K562 (cell line): Measurements from ENCODE around the gene HBQ1. TPM values are rescaled to one million over a fixed set of nuclear protein-coding genes. Genes with fewer than 3 reads are reported as not detected.

Experiments
- ATF7 ChIP-seq: fragments of 450-650 bp; IDR thresholded peaks from 2 replicates; pipeline ENCODE4 v1.7.1; 2014; ENCODE audit warnings: mild to moderate bottlenecking, moderate library complexity
- CEBPG ChIP-seq, 3 experiments: fragments of 200-800 bp in 1 of 3; sonication (Bioruptor generic) in 1 of 3; sonication (generic) in 1 of 3; formaldehyde crosslinking in 1 of 3; IDR thresholded peaks in 2 of 3; conservative IDR thresholded peaks in 1 of 3; 2 replicates each; pipeline versions ENCODE4 v1.6.1 to v1.8.0; 2016 to 2022; ENCODE audit warnings: missing compliant biosample characterization in 2 of 3, missing genetic modification characterization in 2 of 3, mild to moderate bottlenecking in 1 of 3, missing genetic modification reagents in 1 of 3
- E2F5 ChIP-seq: sonication (generic); formaldehyde crosslinking; IDR thresholded peaks from 2 replicates; pipeline ENCODE4 v1.8.0; 2022; ENCODE audit warnings: mild to moderate bottlenecking, missing genetic modification reagents
- EP300 ChIP-seq: IDR thresholded peaks from 2 replicates; pipeline ENCODE4 v1.6.1; 2012; ENCODE audit warnings: low read length, improper control_type of control experiment
- JUNB ChIP-seq: fragments of 450-650 bp; formaldehyde crosslinking; conservative IDR thresholded peaks from 2 replicates; pipeline ENCODE4 v1.4.0; 2020; ENCODE audit warnings: mild to moderate bottlenecking
- KDM2B ChIP-seq: fragments of 250-450 bp; sonication (Bioruptor Pico); IDR thresholded peaks from 2 replicates; pipeline ENCODE4 v1.8.0; 2021; ENCODE audit warnings: mild to moderate bottlenecking, moderate library complexity
- L3MBTL2 ChIP-seq: fragments of 450-650 bp; IDR thresholded peaks from 2 replicates; pipeline ENCODE4 v1.6.1; 2016; ENCODE audit warnings: mild to moderate bottlenecking, moderate library complexity
- LARP7 ChIP-seq: fragments of 450-650 bp; IDR thresholded peaks from 2 replicates; pipeline ENCODE4 v1.6.1; 2016
- MAZ ChIP-seq, 2 experiments: fragments of 450-650 bp in 1 of 2; sonication (generic) in 1 of 2; formaldehyde crosslinking; IDR thresholded peaks in 1 of 2; conservative IDR thresholded peaks in 1 of 2; 2 replicates each; pipeline versions ENCODE4 v1.4.0 to v1.5.0; 2020; ENCODE audit warnings: mild to moderate bottlenecking in 1 of 2, missing genetic modification reagents in 1 of 2
- MEF2A ChIP-seq: IDR thresholded peaks from 2 replicates; pipeline ENCODE4 v1.6.1; 2011; ENCODE audit warnings: low read depth, mild to moderate bottlenecking, low read length, moderate library complexity; ENCODE audit not compliant: control insufficient read depth
- NEUROD1 ChIP-seq: fragments of 150-350 bp; IDR thresholded peaks from 2 replicates; pipeline ENCODE4 v1.6.1; 2014; ENCODE audit warnings: borderline replicate concordance, low read length, low read depth; ENCODE audit not compliant: partially characterized antibody
- NFXL1 ChIP-seq: fragments of 450-650 bp; formaldehyde crosslinking; IDR thresholded peaks from 2 replicates; pipeline ENCODE4 v1.4.0; 2021; ENCODE audit warnings: mild to moderate bottlenecking
- PHF20 ChIP-seq: fragments of 450-650 bp; IDR thresholded peaks from 2 replicates; pipeline ENCODE4 v1.6.1; 2018; ENCODE audit not compliant: partially characterized antibody
- PHF21A ChIP-seq: fragments of 450-650 bp; IDR thresholded peaks from 2 replicates; pipeline ENCODE4 v1.6.1; 2017; ENCODE audit warnings: low read depth, borderline replicate concordance
- RREB1 ChIP-seq: fragments of 250-450 bp; sonication (Bioruptor Pico); IDR thresholded peaks from 2 replicates; pipeline ENCODE4 v1.4.0; 2020
- RUNX1 ChIP-seq: sonication (generic); IDR thresholded peaks from 2 replicates; pipeline ENCODE4 v1.6.1; 2016; ENCODE audit warnings: antibody characterized with exemption, low read depth
- SLC30A9 ChIP-seq: fragments of 250-450 bp; sonication (Bioruptor Pico); IDR thresholded peaks from 2 replicates; pipeline ENCODE4 v1.8.0; 2022; ENCODE audit warnings: mild to moderate bottlenecking, moderate library complexity
- SMAD4 ChIP-seq: fragments of 250-450 bp; sonication (Bioruptor Pico); conservative IDR thresholded peaks from 2 replicates; pipeline ENCODE4 v1.8.0; 2021; ENCODE audit warnings: inconsistent platforms, mild to moderate bottlenecking, moderate library complexity
- TAF15 ChIP-seq: fragments of 200-400 bp; formaldehyde crosslinking; IDR thresholded peaks from 2 replicates; pipeline ENCODE4 v1.6.1; 2017; ENCODE audit warnings: mild to moderate bottlenecking, low read depth, low read length, moderate library complexity
- XRCC5 ChIP-seq: fragments of 200-400 bp; formaldehyde crosslinking; IDR thresholded peaks from 2 replicates; pipeline ENCODE4 v1.6.1; 2017; ENCODE audit warnings: low read depth, mild to moderate bottlenecking, low read length
- ZFX ChIP-seq: sonication (generic); formaldehyde crosslinking; IDR thresholded peaks from 2 replicates; pipeline ENCODE4 v1.8.0; 2022; ENCODE audit warnings: mild to moderate bottlenecking, missing genetic modification reagents, moderate library complexity
- ZNF76 ChIP-seq: fragments of 250-450 bp; sonication (Bioruptor Pico); IDR thresholded peaks from 2 replicates; pipeline ENCODE4 v1.4.0; 2020; ENCODE audit warnings: mild to moderate bottlenecking, moderate library complexity, borderline replicate concordance
- ZNF780A ChIP-seq: fragments of 250-450 bp; sonication (Bioruptor Pico); IDR thresholded peaks from 2 replicates; pipeline ENCODE4 v1.5.0; 2021; ENCODE audit warnings: mild to moderate bottlenecking
- polyA plus RNA-seq, 8 experiments: library from polyadenylated mRNA; depleted of rRNA in 4 of 8; stranded (reverse) in 5 of 8; unstranded in 3 of 8; fragments of >200 nt; fragmentation: Nextera tagmentation in 2 of 8; fragmentation: Illumina TruSeq in 1 of 8; extraction: Ambion mirVana in 2 of 8; extraction: Trizol in 1 of 8; gene quantifications; 2 replicates each; pipeline versions ENCODE4 v1.2.1 to v1.2.3, GENCODE V29; 2011 to 2014; ENCODE audit warnings: inconsistent platforms in 1 of 8, missing spikeins in 1 of 8
- total RNA-seq, 7 experiments: library from RNA; depleted of rRNA in 6 of 7; stranded (reverse); fragments of >200 nt in 6 of 7; fragmentation: Illumina TruSeq in 2 of 7; extraction: Trizol in 2 of 7; gene quantifications; 2 replicates each; pipeline versions ENCODE4 v1.2.1 to v1.2.3, GENCODE V29; 2011 to 2021; ENCODE audit warnings: low replicate concordance in 1 of 7

Gene HBQ1
- total and polyA plus RNA-seq, 9 of the 15 experiments (the other 6 are each of a cell fraction or from before 2014, with no cell fraction given): 2.3 to 190 (median 19.8) TPM

- TF ChIP-seq MAZ (CRISPR knock-in tag; conservative IDR thresholded peaks at IDR 0.05 in 1 of 2, IDR thresholded peaks at IDR 0.05 in 1 of 2) (peak; percentile 87 to 96), NFXL1 (CRISPR knock-in tag) (no peak), TAF15 (peak; percentile 65; the same call in 1 of the 2 replicates), KDM2B (peak; percentile 92), E2F5 (peak; percentile 100), PHF21A (peak; percentile 63), SMAD4 (CRISPR knock-in tag) (peak; percentile 84), ZFX (CRISPR knock-in tag) (peak; percentile 93), ATF7 (peak; percentile 60; the same call in 1 of the 2 replicates), NEUROD1 (peak; percentile 44), RUNX1 (no peak), MEF2A (no peak), ZNF76 (CRISPR knock-in tag) (no peak), RREB1 (CRISPR knock-in tag) (peak; percentile 88; the same call in 1 of the 2 replicates), PHF20 (peak; percentile 46), EP300 (no peak), LARP7 (no peak), SLC30A9 (CRISPR knock-in tag) (no peak), JUNB (CRISPR knock-in tag) (no peak), ZNF780A (CRISPR knock-in tag) (no peak), CEBPG (CRISPR knock-in tag; IDR thresholded peaks at IDR 0.05) (peak; percentile 73), CEBPG (tag; conservative IDR thresholded peaks at IDR 0.05 in 1 of 2, IDR thresholded peaks at IDR 0.05 in 1 of 2) (no peak), L3MBTL2 (peak; percentile 100), XRCC5 (no peak)
These were observed 664 bp downstream of the HBQ1 start (continued) for GRCh38 chr16:180681-181564.
